ENCODE results near the gene AMACR.

Gene AMACR

DNA sequence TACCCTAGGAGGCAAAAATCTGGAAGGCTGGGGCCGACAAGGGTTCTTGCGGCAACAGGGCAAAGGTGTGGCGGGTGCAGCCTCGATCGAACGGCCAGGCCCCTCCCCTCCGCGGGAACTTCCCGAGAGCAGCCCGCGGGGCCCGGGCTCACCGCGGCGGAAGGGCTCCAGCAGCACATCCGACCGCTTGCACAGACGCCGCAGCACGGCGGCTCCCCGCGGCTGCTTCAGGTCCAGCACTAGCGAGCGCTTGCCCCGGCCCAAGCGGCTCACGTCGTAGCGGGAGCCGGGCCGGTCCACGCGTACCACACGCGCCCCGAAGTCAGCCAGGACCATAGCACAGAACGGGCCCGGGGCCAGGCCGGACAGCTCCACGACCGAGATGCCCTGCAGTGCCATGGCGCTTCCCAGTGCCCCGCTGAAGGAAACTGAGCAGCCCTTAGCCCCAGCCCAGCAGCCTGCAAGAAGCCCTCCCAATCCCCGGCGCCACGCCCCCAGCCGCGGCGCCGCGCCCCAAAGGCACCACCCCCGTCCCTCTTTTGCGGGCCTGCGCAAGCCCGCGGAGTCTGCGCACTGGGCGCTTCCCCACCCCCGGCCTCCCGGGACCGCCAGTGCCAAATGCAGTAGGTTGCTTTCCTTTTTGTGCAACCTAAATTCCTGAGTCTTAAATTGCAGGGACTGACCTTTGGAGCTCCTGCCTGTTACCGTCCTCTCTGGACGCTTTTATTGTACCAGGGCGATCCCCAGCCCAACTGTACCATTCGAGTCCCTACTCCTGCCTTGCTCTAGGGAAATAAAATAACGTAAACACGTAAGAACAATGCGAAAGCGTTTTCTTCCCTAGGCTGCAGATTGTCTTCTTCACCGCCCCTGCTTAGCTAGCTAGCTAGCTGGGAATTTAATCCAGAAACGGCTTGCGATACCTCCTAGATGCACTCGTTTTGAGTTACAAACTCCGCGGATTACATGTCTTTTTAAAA lies at the start of gene AMACR:
Gene AMACR (minus strand): TSS at position 430 of the 980 bp plus-strand sequence. CDS start 31 bp downstream, at position 399.
- peaks cover 17% of the 10 kb centered on the region for H3K36me3 Mint-ChIP-seq (ENCODE audit: low read depth)

DNA sequence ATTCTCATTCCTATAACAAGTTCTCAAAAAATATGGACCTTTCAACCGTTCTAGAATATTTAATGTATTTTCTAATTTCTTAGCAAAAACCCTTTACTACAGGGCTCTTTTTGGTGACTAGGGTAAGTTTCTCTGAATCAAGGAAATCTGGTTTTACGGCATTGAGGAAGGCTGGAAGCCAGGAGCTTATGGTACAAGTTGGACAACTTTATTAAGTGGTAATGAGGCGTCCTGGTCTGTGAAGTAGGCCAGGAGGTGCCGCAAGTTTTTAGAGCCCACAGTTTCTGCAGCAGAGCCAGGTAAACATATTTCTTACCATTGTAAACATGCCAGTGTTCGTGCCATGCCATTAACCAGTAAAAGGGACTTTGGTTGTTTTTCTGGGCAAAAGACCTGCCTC lies 49.7 kb upstream of the AMACR start:
- Mint-ChIP-seq H3K9me3 (no peaks in the 10 kb centered on the region), H3K4me1 (ENCODE audit: low read depth) (no peaks in the 10 kb centered on the region), H3K4me3 (no peak overlapping the region), H3K27me3 (ENCODE audit: low read depth) (no peaks in the 10 kb centered on the region), H3K36me3 (ENCODE audit: low read depth) (peaks cover 3% of the 10 kb centered on the region), H3K27ac (no peak overlapping the region)

More for the DNA sequence above, at the start of gene AMACR:
- H3K4me1 Mint-ChIP-seq (ENCODE audit: low read depth), result peaks cover 18% of the 10 kb centered on the region
- H3K27ac Mint-ChIP-seq, result peak within 1 kb of the TSS; percentile 90
- no peaks in the 10 kb centered on the region for H3K27me3 Mint-ChIP-seq (ENCODE audit: low read depth)
- H3K9me3 Mint-ChIP-seq, result no peaks in the 10 kb centered on the region
- H3K4me3 Mint-ChIP-seq, result peak within 1 kb of the TSS; percentile 78

DNA sequence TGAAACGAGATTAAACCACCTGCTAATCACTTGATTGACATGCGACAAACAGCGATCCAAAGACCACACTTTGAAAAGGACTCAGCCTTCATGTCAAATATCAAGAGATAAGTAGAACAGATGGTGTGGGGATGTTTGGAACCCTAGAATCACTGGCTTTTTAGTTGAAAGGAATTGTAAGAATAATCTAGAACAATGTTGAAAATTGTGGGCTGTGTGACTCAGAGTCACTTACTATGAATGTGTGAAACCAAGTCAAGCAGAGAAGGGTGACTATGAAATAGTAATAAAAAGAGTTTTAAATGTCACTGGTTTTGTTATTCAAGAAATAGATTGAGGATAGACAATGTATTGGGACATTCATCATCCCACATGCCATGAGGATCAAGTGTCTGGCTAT lies 49.3 kb upstream of the AMACR start:
- Mint-ChIP-seq H3K27ac (no peak overlapping the region), H3K4me1 (ENCODE audit: low read depth) (no peaks in the 10 kb centered on the region), H3K36me3 (ENCODE audit: low read depth) (peaks cover 3% of the 10 kb centered on the region), H3K9me3 (no peaks in the 10 kb centered on the region), H3K27me3 (ENCODE audit: low read depth) (no peaks in the 10 kb centered on the region), H3K4me3 (no peak overlapping the region)

DNA sequence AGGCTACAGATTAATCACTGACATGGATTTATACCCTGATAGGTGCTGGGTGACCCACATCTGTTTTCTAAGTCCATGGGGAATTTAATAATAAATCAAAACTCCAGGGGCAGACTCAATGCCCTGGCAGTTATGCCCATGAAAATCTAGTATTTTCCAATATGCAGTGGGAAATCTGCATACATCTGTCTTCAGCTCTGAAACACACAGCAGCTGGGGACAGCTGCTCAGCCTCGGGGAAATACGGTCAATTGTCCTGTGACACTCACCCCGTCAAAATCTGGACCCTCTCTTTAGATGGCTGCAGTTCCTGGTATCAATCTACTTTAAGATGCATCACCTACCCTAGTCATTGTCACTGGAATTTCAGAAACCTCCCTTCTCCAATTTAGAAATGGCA lies 47.8 kb upstream of the AMACR start:
- no peaks in the 10 kb centered on the region for H3K9me3 Mint-ChIP-seq
- H3K27ac Mint-ChIP-seq, result no peak overlapping the region
- no peaks in the 10 kb centered on the region for H3K4me1 Mint-ChIP-seq (ENCODE audit: low read depth)
- peaks cover 1% of the 10 kb centered on the region for H3K36me3 Mint-ChIP-seq (ENCODE audit: low read depth)
- no peaks in the 10 kb centered on the region for H3K27me3 Mint-ChIP-seq (ENCODE audit: low read depth)
- no peak overlapping the region for H3K4me3 Mint-ChIP-seq

DNA sequence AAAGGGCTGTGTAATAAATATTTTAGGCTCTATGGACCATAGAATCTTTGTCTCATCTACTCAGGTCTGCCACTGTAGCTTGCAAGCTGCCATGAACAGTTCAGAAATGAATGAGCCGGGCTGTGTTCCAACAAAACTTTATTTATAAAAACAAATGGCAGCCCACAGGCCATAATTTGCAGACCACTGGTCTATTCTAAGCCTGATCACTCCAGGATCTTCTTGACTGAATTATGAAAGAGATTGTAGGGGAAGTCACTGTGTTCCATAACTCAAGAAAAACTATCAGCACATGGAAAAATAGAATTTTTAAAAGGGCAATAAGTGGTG lies 46.5 kb upstream of the AMACR start:
- Mint-ChIP-seq H3K36me3 (ENCODE audit: low read depth) (peaks cover 3% of the 10 kb centered on the region), H3K4me3 (no peak overlapping the region), H3K9me3 (no peaks in the 10 kb centered on the region), H3K27ac (no peak overlapping the region), H3K4me1 (ENCODE audit: low read depth) (no peaks in the 10 kb centered on the region), H3K27me3 (ENCODE audit: low read depth) (no peaks in the 10 kb centered on the region)

DNA sequence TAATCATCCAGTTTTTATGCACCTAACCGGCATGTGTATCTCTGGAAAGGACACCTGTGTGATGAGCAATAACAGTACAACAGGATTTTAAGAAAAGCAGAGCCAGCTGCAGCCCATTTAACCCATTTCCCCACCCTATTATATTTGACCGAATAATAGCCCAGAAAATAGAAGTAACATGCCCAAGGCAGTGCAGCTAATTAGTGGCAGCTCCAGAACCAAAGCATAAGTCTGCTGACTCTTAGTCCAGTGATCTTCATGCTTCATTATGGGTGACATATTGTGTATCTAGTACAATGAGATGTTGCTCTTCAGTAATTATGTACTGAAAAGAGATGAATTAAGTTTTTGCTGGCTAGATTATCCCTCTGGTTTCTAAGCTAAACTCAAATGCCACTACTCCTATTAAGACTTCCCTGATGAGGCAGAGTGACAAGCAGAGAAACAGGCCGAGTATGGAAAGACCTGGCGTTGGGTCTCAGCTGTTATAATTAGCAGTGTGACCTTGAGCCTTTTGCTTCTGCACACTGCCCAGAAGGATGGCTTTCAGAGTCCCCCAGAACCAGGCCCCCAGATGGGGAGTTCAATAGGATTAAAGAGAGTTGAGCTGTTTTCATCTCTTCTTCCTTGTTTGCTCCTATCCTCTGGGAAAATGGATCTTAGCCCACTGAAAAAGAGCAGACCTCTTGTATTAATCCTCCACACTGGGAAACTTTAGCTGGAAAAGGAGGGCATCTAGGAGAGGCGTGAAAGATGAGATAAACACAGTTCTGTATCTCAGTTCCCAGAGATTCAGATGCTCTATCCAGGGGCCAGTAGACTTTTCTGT lies 45.9 kb upstream of the AMACR start:
- H3K27me3 Mint-ChIP-seq (ENCODE audit: low read depth), result no peaks in the 10 kb centered on the region
- no peaks in the 10 kb centered on the region for H3K4me1 Mint-ChIP-seq (ENCODE audit: low read depth)
- no peaks in the 10 kb centered on the region for H3K9me3 Mint-ChIP-seq
- H3K4me3 Mint-ChIP-seq, result no peak overlapping the region
- no peak overlapping the region for H3K27ac Mint-ChIP-seq
- H3K36me3 Mint-ChIP-seq (ENCODE audit: low read depth), result peaks cover 3% of the 10 kb centered on the region

DNA sequence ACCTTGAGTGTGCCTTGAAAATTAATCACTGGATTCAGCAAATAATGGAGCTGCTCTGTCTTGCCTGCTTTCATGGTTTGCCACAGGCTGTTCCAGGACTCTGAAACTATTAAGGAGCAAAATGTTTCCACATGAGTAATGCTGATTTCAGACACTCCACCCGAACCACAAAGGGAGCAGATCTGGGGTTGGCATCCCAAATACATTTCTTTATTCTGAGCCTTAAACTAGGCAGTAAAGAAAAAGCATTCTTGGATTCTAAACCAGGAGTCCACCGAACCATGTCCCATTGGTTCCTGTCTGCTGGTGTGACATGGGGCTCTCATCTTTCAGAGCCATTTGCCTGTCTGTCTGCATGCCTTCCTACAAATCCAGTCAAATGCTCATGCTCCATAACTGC lies 45.3 kb upstream of the AMACR start:
- H3K36me3 Mint-ChIP-seq (ENCODE audit: low read depth), result peaks cover 3% of the 10 kb centered on the region
- no peak overlapping the region for H3K4me3 Mint-ChIP-seq
- no peaks in the 10 kb centered on the region for H3K4me1 Mint-ChIP-seq (ENCODE audit: low read depth)
- no peak overlapping the region for H3K27ac Mint-ChIP-seq
- H3K27me3 Mint-ChIP-seq (ENCODE audit: low read depth), result no peaks in the 10 kb centered on the region
- H3K9me3 Mint-ChIP-seq, result no peaks in the 10 kb centered on the region

DNA sequence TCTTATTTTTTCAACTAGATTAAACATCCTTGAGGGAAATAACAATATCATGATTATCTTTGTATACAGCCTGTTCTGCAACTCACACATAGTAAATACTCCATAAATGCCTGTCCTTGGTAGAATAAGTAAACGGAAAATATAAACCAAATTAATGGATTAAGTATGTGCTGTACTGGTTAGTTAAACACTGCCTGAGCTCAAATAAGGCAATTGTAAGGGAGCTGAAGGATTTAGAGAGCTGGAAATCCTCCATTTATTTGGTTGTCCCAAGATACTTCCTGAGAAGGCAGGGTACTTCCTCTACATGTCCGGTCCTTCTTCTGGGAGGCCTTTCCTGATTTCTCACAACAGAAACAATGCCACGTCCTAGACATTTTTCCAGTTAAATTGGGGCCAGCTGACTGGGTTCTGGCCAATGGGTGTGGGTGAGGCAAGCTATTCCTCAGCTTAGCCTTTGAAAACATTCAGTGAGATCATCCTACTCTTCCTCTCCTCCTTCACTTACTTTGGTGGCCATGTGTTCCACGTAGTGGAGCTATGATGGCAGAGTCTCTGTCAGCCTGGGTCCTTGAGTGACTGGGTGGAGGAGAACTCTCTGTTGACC lies 43.6 kb upstream of the AMACR start:
- H3K4me3 Mint-ChIP-seq, result no peak overlapping the region

DNA sequence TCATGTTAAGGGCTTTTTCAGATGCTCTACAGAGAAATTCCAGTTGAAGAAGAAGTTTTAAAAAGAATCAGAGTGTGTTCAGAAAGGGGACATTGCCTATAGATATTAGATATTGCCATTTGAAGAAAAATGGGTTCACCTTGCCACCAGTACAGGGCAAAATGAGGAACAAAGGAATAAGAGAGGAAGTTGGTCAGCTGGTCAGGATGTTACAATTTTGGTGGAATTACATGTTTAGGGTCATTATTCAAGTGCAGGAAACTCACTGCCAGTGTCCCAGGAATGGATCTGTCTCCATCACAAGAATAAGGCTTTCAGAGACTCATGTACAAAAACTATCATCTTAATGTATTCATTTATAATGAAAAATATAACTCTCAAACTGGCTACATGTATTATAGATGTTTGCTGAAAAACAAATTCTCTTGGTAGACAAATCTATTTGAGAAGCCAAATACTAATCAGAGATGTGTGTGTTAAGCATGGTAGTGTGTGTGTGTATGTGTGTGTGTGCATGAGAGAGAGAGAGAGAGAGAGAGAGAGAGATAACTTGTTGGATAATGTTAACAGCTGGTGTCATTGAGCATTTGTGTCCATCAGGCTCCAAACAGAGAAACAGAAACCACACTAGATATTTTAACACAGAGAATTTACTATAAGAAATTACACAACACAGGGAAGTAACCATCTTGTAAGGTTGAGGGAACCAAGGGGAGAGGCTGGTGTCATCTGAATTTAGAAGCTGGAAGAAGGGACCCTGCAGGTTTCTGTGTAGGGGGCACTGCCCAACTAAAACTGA lies 40.1 kb upstream of the AMACR start:
- Mint-ChIP-seq H3K36me3 (ENCODE audit: low read depth) (peaks cover 4% of the 10 kb centered on the region), H3K9me3 (no peaks in the 10 kb centered on the region), H3K4me1 (ENCODE audit: low read depth) (no peaks in the 10 kb centered on the region), H3K27me3 (ENCODE audit: low read depth) (no peaks in the 10 kb centered on the region), H3K4me3 (no peak overlapping the region), H3K27ac (no peak overlapping the region)

More for the DNA sequence above, 43.6 kb upstream of the AMACR start:
- Mint-ChIP-seq H3K4me1 (ENCODE audit: low read depth) (no peaks in the 10 kb centered on the region), H3K36me3 (ENCODE audit: low read depth) (peaks cover 4% of the 10 kb centered on the region), H3K9me3 (no peaks in the 10 kb centered on the region), H3K27me3 (ENCODE audit: low read depth) (no peaks in the 10 kb centered on the region), H3K27ac (no peak overlapping the region)

DNA sequence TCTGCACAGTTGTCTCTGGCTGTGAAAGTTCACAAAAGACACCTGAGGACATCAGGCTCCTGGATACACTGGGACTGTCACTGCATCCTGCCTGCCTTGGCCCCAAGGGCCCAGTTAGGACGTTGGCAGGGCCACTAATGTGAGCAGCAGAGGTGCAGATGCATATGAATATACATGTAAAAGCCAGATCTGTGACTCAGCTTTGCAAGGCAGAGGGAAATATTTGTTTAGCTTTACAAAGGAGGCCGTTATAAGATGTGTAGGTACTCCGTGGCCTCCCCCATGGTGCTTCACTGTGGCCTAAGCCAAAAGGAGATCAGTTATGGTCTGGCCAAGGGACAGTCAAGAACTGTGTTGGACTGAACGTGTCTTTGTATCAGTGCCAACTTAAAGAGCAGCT lies 39.3 kb upstream of the AMACR start:
- H3K27ac Mint-ChIP-seq, result no peak overlapping the region
- peaks cover 4% of the 10 kb centered on the region for H3K36me3 Mint-ChIP-seq (ENCODE audit: low read depth)
- no peaks in the 10 kb centered on the region for H3K27me3 Mint-ChIP-seq (ENCODE audit: low read depth)
- H3K9me3 Mint-ChIP-seq, result no peaks in the 10 kb centered on the region
- no peak overlapping the region for H3K4me3 Mint-ChIP-seq
- H3K4me1 Mint-ChIP-seq (ENCODE audit: low read depth), result no peaks in the 10 kb centered on the region

DNA sequence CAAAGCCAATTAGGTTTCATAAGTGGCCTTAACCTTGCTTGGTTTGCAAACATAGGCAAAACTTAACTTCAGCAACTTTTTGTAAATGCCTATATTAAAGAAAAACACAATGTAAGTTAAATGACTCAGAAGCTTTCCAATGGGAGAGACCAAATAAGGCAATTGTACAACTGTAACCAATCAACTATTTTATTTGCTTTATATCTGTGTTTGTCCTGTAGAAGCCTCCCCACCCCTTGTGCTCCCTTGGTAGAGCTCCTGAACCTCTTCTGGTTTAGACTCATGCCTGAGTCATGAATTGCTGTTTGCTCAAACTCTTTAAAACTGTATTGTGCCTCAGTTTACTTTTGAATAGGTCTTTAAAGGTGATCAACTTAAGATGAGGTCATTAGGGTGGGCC lies 38.1 kb upstream of the AMACR start:
- H3K27ac Mint-ChIP-seq, result no peak overlapping the region
- no peaks in the 10 kb centered on the region for H3K27me3 Mint-ChIP-seq (ENCODE audit: low read depth)
- H3K4me3 Mint-ChIP-seq, result no peak overlapping the region
- H3K9me3 Mint-ChIP-seq, result no peaks in the 10 kb centered on the region
- peaks cover 4% of the 10 kb centered on the region for H3K36me3 Mint-ChIP-seq (ENCODE audit: low read depth)
- H3K4me1 Mint-ChIP-seq (ENCODE audit: low read depth), result no peaks in the 10 kb centered on the region

DNA sequence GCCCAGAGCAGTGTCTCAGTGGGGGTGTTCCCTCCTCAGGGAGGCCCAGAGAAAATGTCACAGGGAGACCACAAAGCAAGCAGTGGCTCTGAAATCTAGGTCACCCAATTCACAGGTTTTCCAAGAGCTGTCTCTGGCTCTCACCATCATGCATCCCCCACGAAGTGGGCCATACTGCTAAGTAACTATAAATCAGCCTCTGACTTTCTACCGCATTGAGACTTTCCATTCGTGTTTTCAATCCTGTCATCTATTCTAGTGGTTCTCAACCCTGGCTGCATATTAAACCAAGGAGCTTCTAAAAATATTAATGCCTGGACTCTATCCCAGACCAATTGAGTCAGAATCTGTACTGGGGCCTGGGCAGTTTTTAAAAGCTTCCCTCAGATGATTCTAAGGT lies 37.2 kb upstream of the AMACR start:
- H3K36me3 Mint-ChIP-seq (ENCODE audit: low read depth), result peaks cover 2% of the 10 kb centered on the region
- no peak overlapping the region for H3K27ac Mint-ChIP-seq
- H3K27me3 Mint-ChIP-seq (ENCODE audit: low read depth), result no peaks in the 10 kb centered on the region
- no peak overlapping the region for H3K4me3 Mint-ChIP-seq
- no peaks in the 10 kb centered on the region for H3K4me1 Mint-ChIP-seq (ENCODE audit: low read depth)
- H3K9me3 Mint-ChIP-seq, result no peaks in the 10 kb centered on the region

DNA sequence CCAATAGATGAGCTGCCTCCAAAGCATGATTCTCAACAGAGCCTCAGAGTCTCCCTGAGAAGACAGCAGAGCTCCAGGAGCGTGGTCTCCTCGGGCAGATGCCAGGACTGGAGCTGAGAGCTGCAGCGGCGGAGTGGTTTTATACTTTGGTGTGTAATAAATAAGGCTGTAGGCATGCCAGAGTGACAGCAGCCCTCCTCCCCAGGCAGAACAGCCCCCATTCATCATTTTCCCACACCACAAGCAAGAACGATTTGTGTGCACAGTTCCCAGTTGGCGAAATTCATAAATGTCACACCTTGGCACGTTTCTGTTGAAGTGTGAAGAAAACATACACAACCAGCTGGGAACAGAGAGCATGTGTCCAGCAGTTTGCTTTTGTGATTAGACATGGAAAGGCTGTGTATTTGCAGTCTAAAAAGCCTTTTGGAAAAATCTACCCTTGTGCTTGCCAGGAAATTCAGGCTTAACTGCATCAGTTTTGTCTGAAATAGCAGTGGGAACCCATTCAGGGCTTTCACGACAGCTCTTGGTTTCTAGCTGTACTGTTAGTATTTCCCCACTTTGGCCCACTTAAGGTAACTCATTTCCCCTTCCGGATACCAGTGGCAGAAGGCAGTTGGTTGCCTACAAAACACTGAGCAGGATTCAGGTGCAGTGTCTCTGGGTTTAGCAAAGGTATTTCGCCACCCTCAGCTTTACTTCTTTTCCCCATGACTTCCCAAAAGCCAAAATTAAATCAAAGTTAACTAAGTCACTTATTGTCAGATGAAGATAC lies 35.4 kb upstream of the AMACR start, which contains the start of gene C1QTNF3:
Gene C1QTNF3 (minus strand): TSS at position 115 of the 778 bp plus-strand sequence. CDS start 88 bp downstream, at position 27.
- no peaks in the 10 kb centered on the region for H3K27me3 Mint-ChIP-seq (ENCODE audit: low read depth)
- peaks cover 2% of the 10 kb centered on the region for H3K36me3 Mint-ChIP-seq (ENCODE audit: low read depth)
- no peak within 1 kb of the TSS for H3K27ac Mint-ChIP-seq
- H3K4me1 Mint-ChIP-seq (ENCODE audit: low read depth), result no peaks in the 10 kb centered on the region
- H3K4me3 Mint-ChIP-seq, result no peak within 1 kb of the TSS
- H3K9me3 Mint-ChIP-seq, result no peaks in the 10 kb centered on the region
